Activated CD4-positive, alpha-beta T cell treated with anti-CD3 and anti-CD28 coated beads for 36 hours (primary cell): Measurements from ENCODE around the gene SCP2. TPM values are rescaled to one million over a fixed set of nuclear protein-coding genes. Genes with fewer than 3 reads are reported as not detected.

Source experiments
- ATAC-seq: fragments of 200-7000 bp; cut with Tn5 transposase; one replicate; pipeline ENCODE4 v1.10.0; 2021; ENCODE audit warnings: mild to moderate bottlenecking, moderate library complexity
- CTCF ChIA-PET: fragments of 350-600 bp; sonication (Branson Sonifier 250); formaldehyde crosslinking; loops from one replicate; lab custom pipeline; 2021; ENCODE audit warnings: antibody characterized with exemption; lab: Charles Lee
- POLR2A ChIA-PET: fragments of 350-600 bp; sonication (Branson Sonifier 250); formaldehyde crosslinking; loops from one replicate; lab custom pipeline; 2021; ENCODE audit warnings: antibody characterized with exemption, inconsistent platforms; lab: Charles Lee
- DNase-seq: peaks from one replicate; pipeline ENCODE4 v3.0.0-alpha.2; 2020
- H3K27ac Mint-ChIP-seq: one replicate; pipeline ENCODE4 v1.8.0; 2021; ENCODE audit warnings: mixed read lengths
- H3K27me3 Mint-ChIP-seq: one replicate; pipeline ENCODE4 v1.8.0; 2021; ENCODE audit warnings: mixed read lengths
- H3K36me3 Mint-ChIP-seq: one replicate; pipeline ENCODE4 v1.8.0; 2021; ENCODE audit warnings: low read depth, mixed read lengths
- H3K4me1 Mint-ChIP-seq: one replicate; pipeline ENCODE4 v1.8.0; 2021; ENCODE audit warnings: mixed read lengths
- H3K4me3 Mint-ChIP-seq: one replicate; pipeline ENCODE4 v1.8.0; 2021; ENCODE audit warnings: mild to moderate bottlenecking, moderate library complexity, mixed read lengths
- H3K9me3 Mint-ChIP-seq: one replicate; pipeline ENCODE4 v1.8.0; 2021; ENCODE audit warnings: low read depth, mixed read lengths
- intact Hi-C, 2 experiments: fragments of 100-400 bp; cut with DNase I in 1 of 2; cut with micrococcal nuclease in 1 of 2; formaldehyde crosslinking; loops; one replicate each; pipeline versions ENCODE4 v1.14.2 to v1.15.1; 2022 to 2024; cut with DNase I, micrococcal nuclease
- total RNA-seq, 2 experiments: library from RNA; stranded (reverse); gene quantifications; one replicate each; pipeline ENCODE4 v1.2.3, GENCODE V29; 2021

Gene SCP2
- total RNA-seq, 2 experiments from 2014 or later, result 46.6 to 67.1 TPM

- ChIA-PET POLR2A (no interaction called here), CTCF (no interaction called here)
- no peak for DNase-seq
- peaks cover 10% of the 10 kb centered on the region for H3K4me1 Mint-ChIP-seq
- H3K27me3 Mint-ChIP-seq, result no peaks in the 10 kb centered on the region
- no peak for ATAC-seq
- H3K27ac Mint-ChIP-seq, result no peak overlapping the region
- intact Hi-C loops, result no loop called here
- H3K4me3 Mint-ChIP-seq, result no peak overlapping the region
- no peaks in the 10 kb centered on the region for H3K9me3 Mint-ChIP-seq
- H3K36me3 Mint-ChIP-seq, result peaks cover 15% of the 10 kb centered on the region
Measured at GRCh38 chr1:53044926-53045325, 117.8 kb downstream of the SCP2 start.

GRCh38 chr1:53046930-53047329, 119.9 kb downstream of the SCP2 start:
- ChIA-PET POLR2A (no interaction called here), CTCF (interaction anchor here (0.7 kb wide), 1 partner anchor 446 kb away, joined by 3 read pairs; no protein-coding TSS in a partner anchor)
- DNase-seq (no peak), ATAC-seq (no peak)
- Mint-ChIP-seq H3K27me3 (no peaks in the 10 kb centered on the region), H3K9me3 (no peaks in the 10 kb centered on the region), H3K36me3 (peaks cover 16% of the 10 kb centered on the region), H3K27ac (peak overlapping the region; percentile 58), H3K4me3 (no peak overlapping the region), H3K4me1 (peaks cover 10% of the 10 kb centered on the region)
- intact Hi-C loops, result no loop called here

- ChIA-PET CTCF (interaction anchor here (0.5 to 1.4 kb wide), 2 partner anchors 11 to 45 kb away, joined by 3 to 5 read pairs; no protein-coding TSS in a partner anchor), POLR2A (interaction anchor here (0.5 to 0.6 kb wide), 2 partner anchors 13 to 17 kb away, joined by 3 to 4 read pairs; no protein-coding TSS in a partner anchor)
- H3K27me3 Mint-ChIP-seq, result no peaks in the 10 kb centered on the region
- no peaks in the 10 kb centered on the region for H3K9me3 Mint-ChIP-seq
- peaks cover 10% of the 10 kb centered on the region for H3K4me1 Mint-ChIP-seq
- H3K4me3 Mint-ChIP-seq, result no peak overlapping the region
- peak; percentile 33 for DNase-seq
- intact Hi-C loops, result no loop called here
- peak overlapping the region; percentile 65 for H3K27ac Mint-ChIP-seq
- peak; percentile 98 for ATAC-seq
- peaks cover 18% of the 10 kb centered on the region for H3K36me3 Mint-ChIP-seq
Measured at GRCh38 chr1:53047737-53048736, 121.0 kb downstream of the SCP2 start.

GRCh38 chr1:53048960-53049573, 122.0 kb downstream of the SCP2 start:
- intact Hi-C loops, result no loop called here
- peaks cover 22% of the 10 kb centered on the region for H3K36me3 Mint-ChIP-seq
- H3K9me3 Mint-ChIP-seq, result no peaks in the 10 kb centered on the region
- CTCF ChIA-PET, result interaction anchor here (1.4 kb wide), 1 partner anchor 10 kb away, joined by 3 read pairs; no protein-coding TSS in a partner anchor
- H3K27me3 Mint-ChIP-seq, result no peaks in the 10 kb centered on the region
- H3K27ac Mint-ChIP-seq, result no peak overlapping the region
- POLR2A ChIA-PET, result interaction anchor here (0.7 kb wide), 1 partner anchor 45 kb away, joined by 3 read pairs; no protein-coding TSS in a partner anchor
- ATAC-seq, result no peak
- H3K4me3 Mint-ChIP-seq, result no peak overlapping the region
- no peak for DNase-seq
- H3K4me1 Mint-ChIP-seq, result peaks cover 10% of the 10 kb centered on the region

- intact Hi-C loops, result no loop called here
- no peaks in the 10 kb centered on the region for H3K27me3 Mint-ChIP-seq
- ATAC-seq (no peak), DNase-seq (no peak)
- no peak overlapping the region for H3K4me3 Mint-ChIP-seq
- ChIA-PET POLR2A (no interaction called here), CTCF (interaction anchor here (1.4 kb wide), 1 partner anchor 133 kb away, joined by 3 read pairs; no protein-coding TSS in a partner anchor)
- no peak overlapping the region for H3K27ac Mint-ChIP-seq
- no peaks in the 10 kb centered on the region for H3K9me3 Mint-ChIP-seq
- H3K4me1 Mint-ChIP-seq, result peaks cover 10% of the 10 kb centered on the region
- peaks cover 24% of the 10 kb centered on the region for H3K36me3 Mint-ChIP-seq
Measured at GRCh38 chr1:53049574-53049967, 122.5 kb downstream of the SCP2 start.

GRCh38 chr1:53050310-53050709, 123.2 kb downstream of the SCP2 start:
- H3K9me3 Mint-ChIP-seq, result no peaks in the 10 kb centered on the region
- no peak for ATAC-seq
- DNase-seq, result no peak
- intact Hi-C loops, result no loop called here
- POLR2A ChIA-PET, result no interaction called here
- peaks cover 25% of the 10 kb centered on the region for H3K36me3 Mint-ChIP-seq
- H3K4me1 Mint-ChIP-seq, result peaks cover 10% of the 10 kb centered on the region
- CTCF ChIA-PET, result interaction anchor here (1.4 kb wide), 1 partner anchor 132 kb away, joined by 3 read pairs; no protein-coding TSS in a partner anchor
- H3K27ac Mint-ChIP-seq, result no peak overlapping the region
- H3K4me3 Mint-ChIP-seq, result no peak overlapping the region
- H3K27me3 Mint-ChIP-seq, result no peaks in the 10 kb centered on the region

- DNase-seq (no peak), ATAC-seq (no peak)
- intact Hi-C loops, result no loop called here
- ChIA-PET POLR2A (no interaction called here), CTCF (interaction anchor here (1.0 kb wide), 1 partner anchor 37 kb away, joined by 3 read pairs; no protein-coding TSS in a partner anchor)
- Mint-ChIP-seq H3K4me1 (peaks cover 10% of the 10 kb centered on the region), H3K4me3 (no peak overlapping the region), H3K36me3 (peaks cover 25% of the 10 kb centered on the region), H3K27ac (no peak overlapping the region), H3K27me3 (no peaks in the 10 kb centered on the region), H3K9me3 (no peaks in the 10 kb centered on the region)
Measured at GRCh38 chr1:53051676-53052075, 124.6 kb downstream of the SCP2 start.

GRCh38 chr1:53057127-53057526, 130.1 kb downstream of the SCP2 start:
- DNase-seq, result no peak
- CTCF ChIA-PET, result interaction anchor here (0.6 to 0.7 kb wide), 2 partner anchors 445 to 1406 kb away, joined by 3 read pairs; no protein-coding TSS in a partner anchor
- no peak for ATAC-seq
- H3K27me3 Mint-ChIP-seq, result peaks cover 16% of the 10 kb centered on the region
- H3K27ac Mint-ChIP-seq, result no peak overlapping the region
- no peaks in the 10 kb centered on the region for H3K9me3 Mint-ChIP-seq
- intact Hi-C loops, result no loop called here
- peaks cover 11% of the 10 kb centered on the region for H3K36me3 Mint-ChIP-seq
- POLR2A ChIA-PET, result no interaction called here
- no peaks in the 10 kb centered on the region for H3K4me1 Mint-ChIP-seq
- no peak overlapping the region for H3K4me3 Mint-ChIP-seq

GRCh38 chr1:53060579-53060978, 133.5 kb downstream of the SCP2 start:
- H3K36me3 Mint-ChIP-seq, result no peaks in the 10 kb centered on the region
- POLR2A ChIA-PET, result interaction anchor here (0.8 kb wide), 1 partner anchor 46 kb away, joined by 3 read pairs; no protein-coding TSS in a partner anchor
- no peak overlapping the region for H3K27ac Mint-ChIP-seq
- H3K4me3 Mint-ChIP-seq, result no peak overlapping the region
- H3K27me3 Mint-ChIP-seq, result peaks cover 33% of the 10 kb centered on the region
- DNase-seq (no peak), ATAC-seq (no peak)
- CTCF ChIA-PET, result interaction anchor here (0.6 kb wide), 1 partner anchor 95 kb away, joined by 4 read pairs; no protein-coding TSS in a partner anchor
- no peaks in the 10 kb centered on the region for H3K9me3 Mint-ChIP-seq
- peaks cover 4% of the 10 kb centered on the region for H3K4me1 Mint-ChIP-seq
- intact Hi-C loops, result loop anchor here in 1 of 2 experiments (10.0 kb wide), 1 partner anchor 124 kb away; no protein-coding TSS in a partner anchor

GRCh38 chr1:53061123-53061858, 134.2 kb downstream of the SCP2 start:
- H3K27me3 Mint-ChIP-seq, result peaks cover 35% of the 10 kb centered on the region
- H3K4me1 Mint-ChIP-seq, result peaks cover 4% of the 10 kb centered on the region
- H3K27ac Mint-ChIP-seq, result no peak overlapping the region
- CTCF ChIA-PET, result no interaction called here
- H3K9me3 Mint-ChIP-seq, result no peaks in the 10 kb centered on the region
- ATAC-seq (no peak), DNase-seq (no peak)
- no peaks in the 10 kb centered on the region for H3K36me3 Mint-ChIP-seq
- intact Hi-C loops, result loop anchor here in 1 of 2 experiments (10.0 kb wide), 1 partner anchor 124 kb away; no protein-coding TSS in a partner anchor
- H3K4me3 Mint-ChIP-seq, result no peak overlapping the region
- POLR2A ChIA-PET, result no interaction called here
